Transverse colon (tissue), 4 donors: ENCODE data around the gene PTPN7. TPM values are rescaled to one million over a fixed set of nuclear protein-coding genes. Genes with fewer than 3 reads are reported as not detected.
A peak's percentile ranks its signal among the peaks of the same experiment; 100 is the strongest.

Experiments used
- DNase-seq: peaks from one replicate; pipeline ENCODE4 v3.0.0-alpha.2; 2019
- H3K27ac ChIP-seq, 4 donors: fragments of 200-600 bp; sonication (generic); 2 replicates each; pipeline ENCODE4 v1.5.1; 2016 to 2018; ENCODE audit warnings: inconsistent platforms in 4 of 4
- H3K27me3 ChIP-seq: fragments of 200-600 bp; sonication (generic); 2 replicates; pipeline ENCODE4 v1.5.1; 2017; ENCODE audit warnings: inconsistent platforms
- H3K36me3 ChIP-seq, 4 donors: fragments of 200-600 bp; sonication (generic); 2 replicates each; pipeline ENCODE4 v1.5.1; 2017 to 2019; ENCODE audit warnings: inconsistent platforms in 4 of 4
- H3K4me1 ChIP-seq, 4 donors: fragments of 200-600 bp; sonication (generic); 2 replicates each; pipeline ENCODE4 v1.5.1; 2017 to 2020; ENCODE audit warnings: inconsistent platforms in 4 of 4
- H3K4me3 ChIP-seq, 4 donors: fragments of 200-600 bp; sonication (generic); 1 replicate in 1 of 4; 2 replicates in 3 of 4; pipeline versions ENCODE4 v1.5.1 to v1.6.1; 2017 to 2019; ENCODE audit warnings: inconsistent platforms in 4 of 4
- H3K9me3 ChIP-seq, 2 donors: fragments of 200-600 bp; sonication (generic); 2 replicates each; pipeline ENCODE4 v1.5.1; 2017 to 2019; ENCODE audit warnings: inconsistent platforms in 2 of 2
- EP300 ChIP-seq: sonication (generic); formaldehyde crosslinking; IDR thresholded peaks from one replicate; pipeline ENCODE4 v1.6.1; 2017; ENCODE audit warnings: antibody characterized with exemption, low read depth
- POLR2A ChIP-seq: fragments of 450-650 bp; IDR thresholded peaks from one replicate; pipeline ENCODE4 v1.6.1; 2016; ENCODE audit warnings: antibody characterized with exemption, mild to moderate bottlenecking, moderate library complexity
- POLR2AphosphoS5 ChIP-seq, 3 donors: sonication (generic); formaldehyde crosslinking; IDR thresholded peaks; one replicate each; pipeline ENCODE4 v1.6.1; 2016; ENCODE audit warnings: antibody characterized with exemption in 3 of 3
- WGBS, 2 donors: methylation state at CpG; one replicate each; pipeline ENCODE4 v1.1.5; 2018; ENCODE audit warnings: low coverage in 1 of 2; 5-methylcytosine and 5-hydroxymethylcytosine counted together
- in situ Hi-C, 4 donors: fragments of 200-750 bp; cut with MboI; loops; one replicate each; pipeline versions ENCODE4 v1.15.0 to v1.15.1; 2017; ENCODE audit warnings: low sequenced_read_pairs in 3 of 4, low pct_ligation_motif_present in 1 of 4, low pct_unique_long_range_greater_than_20kb in 1 of 4
- intact Hi-C: fragments of 100-400 bp; cut with DNase I; formaldehyde crosslinking; loops from one replicate; pipeline ENCODE4 v1.15.1; 2023; ENCODE audit warnings: low total_unique reads
- total RNA-seq, 4 donors: library from RNA; depleted of rRNA; stranded (reverse); fragments of >200 nt; gene quantifications; one replicate each; pipeline ENCODE4 v1.1.0, GENCODE V29; 2016
- TF ChIP-seq, protein P1 (sequence below), 5 experiments: fragments of 200-600 bp in 3 of 5; fragments of 450-650 bp in 2 of 5; sonication (generic) in 3 of 5; IDR thresholded peaks; 1 replicate in 2 of 5; 2 replicates in 3 of 5; pipeline ENCODE4 v1.5.1; 2016 to 2017; ENCODE audit warnings: antibody characterized with exemption in 5 of 5, inconsistent platforms in 3 of 5, mild to moderate bottlenecking in 2 of 5, moderate library complexity in 1 of 5

Gene PTPN7
- total RNA-seq, 4 donors from 2014 or later = 5.2 to 32.5 (median 14.0) TPM; not detected in 1

DNA sequence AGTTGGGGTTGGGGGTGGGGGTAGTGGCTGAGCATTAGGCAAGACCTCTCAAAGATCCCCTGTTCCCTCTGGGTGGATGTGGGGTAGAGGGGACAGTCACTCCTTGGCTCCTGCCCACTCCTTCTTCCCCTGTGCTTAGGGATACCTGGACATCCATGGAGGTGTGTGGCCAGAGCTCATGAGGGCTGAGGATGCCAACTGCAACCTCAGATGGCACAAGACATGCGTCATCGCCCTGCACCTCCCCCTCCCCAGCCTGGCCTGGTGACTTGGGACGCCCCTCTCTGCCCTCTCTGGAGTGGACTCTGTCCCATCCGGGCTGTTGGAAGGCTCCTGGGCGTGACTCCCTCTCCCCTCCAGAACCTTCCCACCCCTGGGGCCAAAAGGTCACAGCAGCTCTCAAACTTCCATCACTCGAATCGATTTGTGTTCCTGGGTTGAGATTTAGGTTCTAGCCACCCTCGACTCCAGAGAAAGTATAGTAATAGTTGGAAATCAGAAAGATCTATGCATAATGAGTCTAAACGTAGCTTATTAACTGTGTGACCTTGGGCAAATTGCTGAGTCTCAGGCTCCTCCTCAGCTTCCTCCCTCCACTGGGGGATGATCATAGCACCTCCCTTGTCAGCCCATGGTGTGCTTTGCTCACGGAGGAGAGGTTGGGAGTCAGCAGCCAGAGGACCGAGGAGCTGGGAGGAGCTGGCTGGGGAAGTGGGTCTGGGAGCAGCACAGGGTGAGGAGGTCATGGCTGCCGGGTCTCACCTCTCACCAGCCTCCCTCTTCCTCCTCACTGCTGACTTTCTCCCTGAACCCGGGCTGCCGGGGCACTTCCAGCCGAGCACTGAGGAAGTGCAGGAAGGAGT is 2.2 kb upstream of the PTPN7 start:
- WGBS, 2 donors = 48% methylated on average over 15 of the region's 15 CpGs; no CpG with 5 or more reads in 1 of the 2 donors
- Histone ChIP-seq H3K9me3 (no peaks in the 10 kb centered on the region), H3K27me3 (no peaks in the 10 kb centered on the region), H3K4me3 (no peak overlapping the region), H3K36me3 (no peaks in the 10 kb centered on the region), H3K4me1 (peaks cover 0 to 11% (median 0%) of the 10 kb centered on the region in 4 donors), H3K27ac (peak overlapping the region; percentile 1 to 75 (median 54))
- TF ChIP-seq EP300 (no peak), POLR2A (no peak)
- DNase-seq = no peak
- intact Hi-C loops = no loop called here
- in situ Hi-C loops = no loop called here

DNA sequence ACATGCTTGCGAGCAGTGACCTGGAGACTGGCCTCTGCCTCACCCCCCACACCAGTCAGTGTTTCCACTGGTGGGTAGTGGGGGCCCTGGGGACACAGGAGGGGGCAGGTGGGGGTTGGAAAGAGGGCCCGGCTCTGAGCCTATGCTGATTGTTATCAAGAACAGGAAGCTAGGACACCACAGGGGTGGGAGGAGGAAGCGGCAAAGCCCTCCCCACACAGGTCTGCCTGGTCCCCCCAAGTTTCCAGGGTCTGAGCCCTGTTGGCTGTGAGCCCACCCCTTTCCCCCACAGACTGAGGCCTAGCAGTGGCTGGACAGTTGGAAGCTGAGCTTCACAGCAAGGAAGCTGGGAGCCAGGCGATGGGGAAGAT is 1.6 kb upstream of the PTPN7 start:
- intact Hi-C loops = no loop called here
- TF ChIP-seq POLR2AphosphoS5 (IDR thresholded peaks at IDR 0.05) (no peak), EP300 (no peak), POLR2A (no peak)
- TF ChIP-seq, protein P1, sequence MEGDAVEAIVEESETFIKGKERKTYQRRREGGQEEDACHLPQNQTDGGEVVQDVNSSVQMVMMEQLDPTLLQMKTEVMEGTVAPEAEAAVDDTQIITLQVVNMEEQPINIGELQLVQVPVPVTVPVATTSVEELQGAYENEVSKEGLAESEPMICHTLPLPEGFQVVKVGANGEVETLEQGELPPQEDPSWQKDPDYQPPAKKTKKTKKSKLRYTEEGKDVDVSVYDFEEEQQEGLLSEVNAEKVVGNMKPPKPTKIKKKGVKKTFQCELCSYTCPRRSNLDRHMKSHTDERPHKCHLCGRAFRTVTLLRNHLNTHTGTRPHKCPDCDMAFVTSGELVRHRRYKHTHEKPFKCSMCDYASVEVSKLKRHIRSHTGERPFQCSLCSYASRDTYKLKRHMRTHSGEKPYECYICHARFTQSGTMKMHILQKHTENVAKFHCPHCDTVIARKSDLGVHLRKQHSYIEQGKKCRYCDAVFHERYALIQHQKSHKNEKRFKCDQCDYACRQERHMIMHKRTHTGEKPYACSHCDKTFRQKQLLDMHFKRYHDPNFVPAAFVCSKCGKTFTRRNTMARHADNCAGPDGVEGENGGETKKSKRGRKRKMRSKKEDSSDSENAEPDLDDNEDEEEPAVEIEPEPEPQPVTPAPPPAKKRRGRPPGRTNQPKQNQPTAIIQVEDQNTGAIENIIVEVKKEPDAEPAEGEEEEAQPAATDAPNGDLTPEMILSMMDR (IDR thresholded peaks at IDR 0.05) = no peak
- in situ Hi-C loops = no loop called here

DNA sequence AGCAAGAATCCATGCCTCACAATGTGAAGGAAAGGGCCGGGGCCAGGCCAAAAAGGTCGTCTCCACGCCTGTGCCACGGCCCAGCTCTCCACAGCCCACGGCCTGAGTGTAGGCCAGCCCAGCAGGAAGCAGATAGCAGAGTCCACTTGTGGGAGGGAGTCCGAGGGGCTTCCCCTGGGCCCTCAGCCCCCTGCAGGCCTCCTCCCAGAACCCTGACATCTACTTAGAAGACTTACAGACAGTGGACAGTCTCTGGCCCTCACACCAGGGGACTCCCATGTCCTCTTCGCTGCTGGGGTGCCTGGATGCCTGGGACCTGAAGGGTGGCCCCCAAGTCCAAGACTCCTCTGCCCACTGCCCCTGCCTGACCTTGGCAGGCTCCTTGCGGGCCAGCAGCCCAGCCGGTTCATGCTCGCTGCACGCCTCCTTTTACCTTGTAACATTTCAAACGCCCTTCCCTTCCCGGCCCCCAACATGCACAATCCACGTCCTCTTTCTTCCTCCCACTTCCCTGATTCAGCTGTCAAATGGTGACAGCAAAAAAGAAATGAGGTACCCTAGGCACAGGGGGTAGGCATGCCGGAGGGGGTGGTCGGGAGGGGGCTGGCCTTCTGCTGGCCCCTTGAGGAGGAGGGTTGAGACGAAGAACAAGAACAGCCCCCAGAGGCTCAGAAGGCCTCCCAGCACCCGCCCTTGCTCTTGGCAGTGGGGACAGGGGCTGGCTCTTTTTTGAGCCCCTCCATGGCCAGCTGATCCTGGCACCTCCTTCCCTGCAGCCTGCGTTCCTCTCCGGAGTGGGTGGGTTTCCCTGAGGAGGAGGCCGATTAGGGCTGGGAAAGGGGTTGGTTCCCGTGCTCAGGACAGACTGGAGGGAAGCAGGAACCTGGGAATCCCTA is 997 bp upstream of the PTPN7 start:
- Histone ChIP-seq H3K27ac (peak overlapping the region; percentile 67 to 75 (median 70)), H3K27me3 (no peaks in the 10 kb centered on the region), H3K4me3 (peak overlapping the region in 2 of 4 donors; percentile 25 to 41), H3K36me3 (no peaks in the 10 kb centered on the region), H3K9me3 (no peaks in the 10 kb centered on the region), H3K4me1 (peaks cover 0 to 11% (median 0%) of the 10 kb centered on the region in 4 donors)
- TF ChIP-seq POLR2A (no peak), EP300 (no peak), POLR2AphosphoS5 (IDR thresholded peaks at IDR 0.05) (no peak)
- TF ChIP-seq, protein P1 (IDR thresholded peaks at IDR 0.05) = no peak
- intact Hi-C loops (loop anchor here (2.0 kb wide), 1 partner anchor 49 kb away; no protein-coding TSS in a partner anchor), in situ Hi-C loops (no loop called here)
- WGBS, 2 donors = 64 to 81% methylated on average over 5 to 22 of the region's 22 CpGs
- no peak for DNase-seq

More for the DNA sequence above, 1.6 kb upstream of the PTPN7 start:
- H3K36me3 ChIP-seq = no peaks in the 10 kb centered on the region
- peak; percentile 32 for DNase-seq
- H3K27ac ChIP-seq = peak overlapping the region; percentile 67 to 75 (median 70)
- no peak overlapping the region for H3K4me3 ChIP-seq
- H3K4me1 ChIP-seq = peaks cover 0 to 11% (median 0%) of the 10 kb centered on the region in 4 donors
- H3K9me3 ChIP-seq = no peaks in the 10 kb centered on the region
- 63% methylated on average over 4 of the region's 4 CpGs; no CpG with 5 or more reads in 1 of the 2 donors for WGBS, 2 donors
- no peaks in the 10 kb centered on the region for H3K27me3 ChIP-seq

DNA sequence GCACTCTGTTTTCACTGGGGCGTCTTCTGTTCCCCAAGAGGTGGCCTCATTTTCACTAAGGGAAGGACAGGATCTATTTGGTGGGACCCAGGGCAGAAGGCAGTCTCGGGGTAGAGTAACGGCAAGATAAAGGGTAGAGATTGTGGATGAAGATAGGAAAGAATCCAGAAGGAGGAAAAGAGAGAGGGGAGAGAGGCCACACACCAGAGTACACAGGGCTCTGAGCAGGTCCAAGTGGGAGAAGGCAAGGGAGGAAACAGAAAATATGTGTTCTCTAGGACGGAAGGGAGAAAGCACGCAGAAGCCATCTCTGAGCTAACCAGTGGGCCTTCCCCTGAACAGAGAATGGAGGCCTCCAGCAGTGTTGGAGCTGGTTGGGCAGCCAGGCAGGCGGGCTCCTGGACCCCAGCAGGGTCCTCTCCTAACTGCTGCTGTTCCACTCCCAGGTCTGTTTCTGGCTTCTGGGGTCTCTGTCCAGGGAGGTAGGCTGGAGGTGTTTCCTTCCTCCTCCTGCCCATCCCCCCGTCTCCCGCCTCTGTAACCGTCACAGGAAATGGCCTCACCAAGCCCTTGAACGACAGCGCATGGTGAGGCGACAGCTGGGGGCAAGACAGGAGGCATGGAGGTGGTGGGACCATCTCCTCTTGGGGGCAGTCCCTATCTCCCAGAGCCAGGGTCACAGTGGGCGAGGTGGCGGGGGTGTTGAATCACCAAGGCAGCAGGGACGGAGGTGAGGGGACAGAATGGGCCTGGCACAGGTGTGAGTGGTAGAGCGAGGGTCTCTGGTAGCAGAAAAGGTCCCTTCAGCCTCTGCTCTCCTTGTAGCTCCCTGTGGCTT is 649 bp downstream of the PTPN7 start:
- Histone ChIP-seq H3K9me3 (no peaks in the 10 kb centered on the region), H3K4me1 (peaks cover 0 to 18% (median 4%) of the 10 kb centered on the region in 4 donors), H3K4me3 (peak overlapping the region in 3 of 4 donors; percentile 9 to 41 (median 25)), H3K36me3 (no peaks in the 10 kb centered on the region), H3K27me3 (no peaks in the 10 kb centered on the region), H3K27ac (peak overlapping the region; percentile 67 to 75 (median 70))
- in situ Hi-C loops = no loop called here
- TF ChIP-seq EP300 = no peak
- TF ChIP-seq POLR2AphosphoS5 (IDR thresholded peaks at IDR 0.05) = no peak
- TF ChIP-seq POLR2A = no peak
- TF ChIP-seq, protein P1 (IDR thresholded peaks at IDR 0.05) = no peak
- intact Hi-C loops = loop anchor here (2.0 kb wide), 1 partner anchor 47 kb away; no protein-coding TSS in a partner anchor
- 65 to 97% methylated on average over 3 to 16 of the region's 16 CpGs for WGBS, 2 donors
- peak; percentile 60 for DNase-seq
